GM19463 (cell line): ENCODE measurements around the gene ITGA5.

Experiments
- ATAC-seq: cut with Tn5 transposase; IDR thresholded peaks from one replicate; pipeline ENCODE4 v1.9.1; 2021; ENCODE audit warnings: mild to moderate bottlenecking, moderate library complexity; ENCODE audit not compliant: unreplicated experiment

Gene ITGA5

DNA sequence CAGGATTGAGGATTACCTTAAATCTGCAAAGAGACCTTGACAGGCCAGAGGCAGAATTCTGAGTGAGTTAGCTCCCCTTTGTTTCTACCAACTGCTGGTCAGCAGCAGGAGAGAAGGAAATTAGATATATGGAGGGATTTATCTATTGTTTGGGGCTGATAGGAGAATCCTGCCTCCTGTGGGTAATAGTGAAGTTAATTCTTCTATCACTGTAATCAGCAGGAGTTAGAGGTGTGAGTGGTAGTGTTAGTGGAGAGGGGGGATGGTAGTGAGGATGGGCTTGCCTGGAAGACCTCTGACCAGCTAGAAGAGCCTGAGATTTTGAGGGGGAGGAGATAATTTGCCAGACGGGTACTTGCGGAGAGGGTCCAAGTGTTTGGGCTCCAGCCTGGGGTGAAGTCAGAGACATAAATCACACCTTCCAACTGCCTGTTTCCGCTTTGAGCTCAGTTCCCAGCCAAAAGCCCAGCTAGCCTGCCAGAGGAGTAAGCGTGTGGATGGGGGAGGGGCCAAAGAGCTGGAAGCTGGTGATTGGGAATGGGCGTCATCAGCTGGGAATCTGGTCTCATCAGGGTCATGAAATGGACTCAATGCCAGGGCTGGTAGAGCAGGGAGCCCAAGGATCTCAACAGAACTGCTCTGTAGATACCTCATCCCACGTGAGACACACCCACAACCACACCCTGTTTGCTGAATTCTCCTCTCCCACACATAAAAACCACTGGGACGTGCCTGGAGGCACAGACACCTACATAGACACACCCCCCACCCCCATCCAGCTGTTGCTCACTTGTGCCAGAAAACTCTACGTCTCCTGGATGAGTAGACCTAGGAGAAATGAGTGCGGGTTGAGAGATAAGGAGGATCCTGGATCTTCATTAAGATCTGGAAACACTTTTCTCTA, 13.1 kb upstream of the ITGA5 start:
- no peak for ATAC-seq

DNA sequence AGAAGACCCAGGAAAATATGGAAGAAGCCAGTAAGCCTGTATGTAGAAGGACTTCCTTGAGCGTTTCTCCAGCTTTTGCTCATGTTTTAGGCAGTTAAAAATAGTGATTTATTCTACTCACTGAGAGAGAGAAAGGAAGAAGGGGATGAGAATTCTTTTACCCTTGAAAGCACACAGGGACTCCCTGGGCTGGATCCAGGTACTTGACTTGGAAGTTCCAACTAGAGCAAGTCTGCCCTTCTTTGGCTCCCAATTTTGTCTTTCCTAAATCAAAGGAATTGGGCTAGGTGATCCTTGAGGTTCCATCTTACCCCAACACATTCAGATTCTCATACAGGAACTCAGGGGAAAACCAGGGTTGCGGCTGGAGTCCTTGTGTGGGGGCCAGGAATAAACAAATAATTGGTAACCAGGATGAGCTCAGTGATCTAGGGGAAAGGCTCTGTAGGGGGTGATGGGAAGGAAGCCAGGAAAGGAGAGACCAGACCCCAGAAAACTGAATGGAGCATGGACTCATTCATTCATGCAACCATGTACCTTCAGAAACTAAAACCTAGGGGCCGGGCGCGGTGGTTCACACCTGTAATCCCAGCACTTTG, 11.5 kb upstream of the ITGA5 start:
- no peak for ATAC-seq

DNA sequence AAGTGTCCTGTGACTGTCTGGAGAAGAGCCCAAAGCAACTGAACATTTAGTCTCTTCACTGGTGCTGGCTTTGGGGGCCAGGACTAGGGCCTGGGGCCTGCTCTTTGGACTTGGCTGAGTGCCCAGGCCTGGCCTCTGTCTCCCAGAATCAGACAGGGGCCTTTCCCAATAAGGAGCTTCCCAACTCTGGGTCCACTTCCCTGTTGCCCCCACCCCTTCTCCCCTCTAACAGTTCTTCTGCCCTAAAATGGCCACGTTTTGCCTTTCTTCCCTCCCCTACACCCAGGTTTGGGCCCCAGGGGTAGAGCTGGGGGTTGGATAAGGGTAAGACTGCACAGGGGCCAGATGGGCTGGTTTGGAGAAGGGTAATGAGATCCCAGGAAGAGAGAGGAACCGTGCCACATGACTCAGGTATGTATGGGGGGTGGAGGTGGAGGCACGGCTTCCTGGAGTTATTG, 10.0 kb upstream of the ITGA5 start:
- no peak for ATAC-seq

DNA sequence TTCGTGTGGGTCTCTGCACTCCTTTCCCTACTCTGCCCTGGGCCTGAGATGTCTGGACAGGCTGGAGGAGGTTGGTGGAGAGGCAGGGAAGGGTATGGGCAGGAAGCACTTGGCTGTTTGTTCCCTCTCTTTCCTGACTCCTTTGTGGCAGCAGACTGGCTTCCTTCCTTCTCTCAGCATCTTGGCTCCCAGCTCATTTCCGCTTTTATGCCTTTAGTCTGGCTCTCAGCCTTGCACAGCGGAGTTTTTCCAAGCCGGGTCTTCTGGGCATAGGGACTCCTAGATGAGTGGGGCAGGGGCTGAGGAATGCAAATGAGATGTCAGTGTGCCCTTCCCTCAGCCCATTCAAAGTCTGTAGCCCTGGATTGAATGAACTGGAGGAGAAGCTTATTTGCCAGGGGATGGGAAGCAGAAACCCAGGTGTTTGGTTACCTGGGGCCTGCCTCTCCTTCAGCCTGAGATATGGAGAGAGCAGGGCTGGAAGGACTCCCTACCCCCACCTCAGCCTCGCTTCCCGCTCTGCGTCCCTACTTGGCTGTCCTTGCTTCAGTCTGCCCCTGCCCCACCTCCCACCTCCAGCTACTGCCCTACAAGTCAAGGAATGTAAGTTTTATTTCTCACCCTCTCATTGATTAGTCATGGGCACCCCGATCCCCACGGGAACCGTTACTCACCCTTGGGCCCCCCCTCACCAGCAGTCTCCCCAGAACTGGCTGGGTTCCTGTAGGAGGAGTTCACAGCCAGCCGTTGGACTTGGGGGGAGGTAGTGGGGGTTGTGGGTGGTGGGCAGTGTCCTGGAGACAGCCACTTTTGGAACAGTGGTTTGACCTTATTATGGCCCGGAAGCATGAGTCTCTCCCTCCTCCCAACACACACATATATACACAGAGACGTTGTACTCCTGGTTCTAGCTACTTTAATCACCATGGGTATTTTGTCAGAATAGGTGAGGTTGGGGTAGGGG, 9.3 kb upstream of the ITGA5 start:
- ATAC-seq = no peak

DNA sequence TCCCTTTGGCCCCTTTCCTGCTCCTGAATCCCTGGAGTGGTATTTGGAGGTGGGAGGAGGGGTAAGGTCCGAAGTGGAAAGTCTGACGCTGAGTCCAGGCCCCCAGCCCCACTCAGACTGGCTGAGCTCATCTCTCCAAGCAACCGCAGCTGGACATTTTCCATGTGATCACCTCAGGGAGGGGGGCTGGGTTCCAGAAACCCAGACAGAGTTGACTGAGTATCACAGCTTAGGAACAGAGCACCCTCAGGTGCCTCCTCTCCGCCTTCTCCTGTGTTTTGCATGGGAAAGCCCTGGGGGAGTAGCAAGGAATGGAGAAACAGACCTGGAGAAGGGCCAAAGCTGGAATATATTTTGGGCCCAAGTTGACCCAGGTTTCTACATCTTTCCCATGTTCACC, 8.0 kb upstream of the ITGA5 start:
- ATAC-seq = no peak

DNA sequence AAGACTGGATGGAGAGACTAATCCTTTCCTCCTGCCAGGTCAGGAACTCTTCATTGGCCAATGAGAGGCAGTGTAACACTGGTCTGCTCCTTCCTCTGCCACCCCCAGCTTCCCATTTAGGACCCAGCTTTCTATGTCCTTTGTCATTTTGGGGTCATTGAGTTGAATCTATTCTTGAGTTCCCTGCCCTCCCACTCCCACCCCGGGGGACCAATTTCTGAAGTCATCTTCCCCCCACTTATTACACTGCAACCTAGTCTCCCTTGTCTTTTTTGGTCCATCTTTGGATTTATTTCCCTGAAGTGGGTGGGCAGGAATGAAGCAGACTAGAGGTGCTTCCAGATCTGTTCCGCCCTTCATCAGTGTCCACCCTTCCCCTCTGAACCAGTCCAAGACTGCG, 7.6 kb upstream of the ITGA5 start:
- no peak for ATAC-seq

DNA sequence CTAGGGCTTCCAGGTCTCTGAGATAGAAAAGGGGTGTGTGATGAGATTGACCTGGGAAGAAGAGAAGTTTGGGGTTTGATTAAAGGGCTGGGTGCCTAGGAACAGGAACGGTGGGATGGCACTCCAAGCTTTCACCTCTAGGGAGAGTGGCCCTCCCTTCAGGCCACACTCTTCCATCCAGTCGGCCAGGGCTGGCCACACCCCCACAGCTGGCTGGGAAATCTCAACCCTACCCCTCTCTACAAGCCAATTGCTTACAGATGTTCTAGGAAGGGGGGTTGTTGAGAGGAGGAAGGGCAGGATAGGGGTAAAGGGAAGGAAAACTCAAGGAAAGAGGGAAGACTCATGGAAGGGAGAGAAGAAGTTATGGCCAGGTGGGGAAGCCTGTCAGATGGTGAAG, 6.6 kb upstream of the ITGA5 start:
- ATAC-seq = no peak

DNA sequence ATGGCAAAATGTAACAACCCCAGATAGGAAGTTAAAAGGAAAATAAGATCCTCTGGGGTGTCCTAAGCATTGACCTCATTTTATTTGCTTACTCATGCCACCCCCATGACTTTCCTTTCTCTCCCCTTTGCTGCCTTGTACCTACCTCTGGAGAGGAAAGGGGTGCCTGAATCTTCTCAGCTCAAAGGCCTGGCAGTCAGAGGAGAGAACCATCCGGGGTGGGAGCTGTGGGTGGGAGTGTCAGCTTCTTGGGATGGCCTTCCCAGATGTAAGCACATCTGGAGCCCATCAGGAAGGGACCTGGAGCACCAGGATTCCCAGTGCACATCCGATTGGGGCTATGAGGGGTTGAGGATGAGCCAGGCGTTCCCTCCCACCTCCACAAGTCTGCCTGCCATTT, 5.2 kb upstream of the ITGA5 start:
- ATAC-seq = no peak

DNA sequence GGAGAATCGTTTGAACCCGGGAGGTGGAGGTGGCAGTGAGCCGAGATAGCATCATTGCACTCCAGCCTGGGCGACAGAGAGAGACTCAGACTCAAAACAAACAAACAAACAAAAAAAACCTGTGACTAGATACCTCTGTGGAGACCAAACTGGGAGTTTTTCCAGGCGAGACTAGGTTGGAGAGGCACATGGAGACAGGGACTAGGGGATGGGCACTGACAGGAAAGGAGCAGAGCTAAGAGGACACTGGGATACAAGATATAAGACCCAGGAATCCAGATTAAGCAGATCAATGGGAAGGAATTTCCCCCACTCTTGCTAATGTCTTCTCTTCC, 4.7 kb upstream of the ITGA5 start:
- no peak for ATAC-seq

DNA sequence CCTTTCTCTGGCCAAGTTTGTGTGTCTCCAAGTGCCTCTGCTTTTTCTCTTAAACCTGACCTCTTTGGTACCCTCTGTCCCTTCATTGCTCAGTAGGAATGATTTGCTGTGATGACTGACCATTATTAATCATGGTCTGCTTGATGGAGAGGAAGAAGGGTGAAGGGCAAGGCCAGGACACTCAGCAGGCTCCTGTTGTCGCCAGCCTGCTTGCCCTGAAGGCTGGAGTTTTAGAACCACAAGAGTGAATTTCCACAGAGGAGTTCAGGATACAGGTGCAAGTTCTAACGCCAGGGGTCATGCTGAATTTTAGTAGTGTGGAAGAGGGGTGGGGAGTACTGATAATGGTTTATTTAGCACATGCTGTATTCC, 2.8 kb upstream of the ITGA5 start:
- no peak for ATAC-seq

DNA sequence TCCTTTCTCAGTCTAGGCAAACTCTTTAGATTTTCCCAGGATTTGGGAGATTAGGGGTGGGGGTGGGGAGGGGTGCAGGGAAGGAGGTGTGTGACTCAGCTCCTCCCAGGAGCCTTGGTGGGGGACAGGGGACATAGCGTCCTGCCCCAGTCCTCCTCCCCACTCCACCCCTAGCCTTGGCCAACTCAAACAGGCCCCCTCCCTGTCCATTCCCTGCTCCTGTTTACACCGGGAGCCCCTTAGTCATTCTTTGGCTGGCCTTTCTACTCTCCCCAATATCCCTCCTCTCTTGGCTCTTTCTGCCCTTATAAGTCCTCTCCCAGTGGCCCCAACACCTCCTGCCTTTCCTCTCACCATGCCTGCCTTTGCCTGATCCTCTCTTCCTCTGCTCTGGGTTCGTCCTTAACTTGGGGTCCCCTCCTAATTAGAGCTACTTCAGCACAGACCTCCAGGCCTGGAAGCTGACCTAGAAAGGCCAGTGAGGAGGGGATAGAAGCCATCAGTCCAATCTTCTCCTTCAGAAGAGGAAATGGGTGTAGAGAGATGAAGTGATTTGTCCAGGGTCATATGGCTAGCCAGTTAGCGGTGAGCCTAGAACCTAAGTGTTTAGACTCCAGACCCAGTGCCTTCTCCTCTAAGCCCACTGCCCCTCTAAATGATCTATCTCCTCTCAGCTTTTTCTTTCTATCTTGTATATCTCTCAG, 2.3 kb upstream of the ITGA5 start:
- ATAC-seq = no peak

DNA sequence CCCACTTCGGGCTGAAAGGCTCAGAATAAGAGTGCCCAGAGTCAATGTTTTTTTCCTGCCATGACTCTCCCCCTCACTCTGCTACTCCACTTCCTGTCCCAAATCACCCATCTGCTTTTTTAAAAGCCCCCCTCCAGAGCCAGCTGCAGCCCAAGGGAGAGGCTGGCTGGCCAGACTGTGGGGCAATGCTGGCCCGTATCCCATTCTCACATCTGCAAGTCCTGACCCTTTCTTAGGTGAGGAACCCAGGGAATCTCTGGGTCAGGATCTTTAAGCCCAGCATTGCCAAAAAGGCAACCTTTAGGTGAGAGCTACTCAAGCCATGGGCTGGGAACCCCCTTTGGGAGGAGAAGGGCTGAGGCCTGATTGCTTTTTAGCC, 1.7 kb upstream of the ITGA5 start:
- no peak for ATAC-seq

DNA sequence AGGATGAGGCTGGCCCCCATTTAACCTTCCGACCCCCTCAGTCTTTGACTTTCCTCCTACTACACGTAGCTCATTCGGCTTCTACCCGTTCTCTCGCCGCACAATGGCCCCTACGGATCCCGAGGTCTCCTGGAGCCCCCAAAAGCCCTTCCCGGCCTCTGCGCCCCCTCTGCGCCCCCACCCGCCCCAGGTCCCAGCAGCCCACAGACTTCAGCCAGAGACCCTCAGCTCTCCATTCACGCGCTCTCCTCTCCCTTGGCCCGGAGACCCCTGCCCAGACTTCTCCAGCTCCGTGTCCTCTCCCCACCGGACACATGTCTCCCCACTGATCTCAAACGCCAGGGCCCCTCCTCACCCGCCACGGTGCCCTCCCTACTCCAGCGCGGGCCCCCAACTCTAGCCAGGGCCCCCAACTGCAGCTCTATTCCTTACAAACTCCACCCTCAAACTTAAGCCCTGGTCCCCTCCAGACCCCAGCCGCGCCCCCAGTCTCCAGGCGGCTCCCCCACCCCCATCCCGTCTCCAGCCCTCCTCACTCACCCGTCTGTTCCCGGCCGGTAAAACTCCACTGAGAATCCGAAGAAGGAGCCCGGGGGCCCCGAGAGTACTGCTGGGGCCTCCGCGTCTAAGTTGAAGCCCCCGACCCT, 502 bp downstream of the ITGA5 start:
- no peak for ATAC-seq

DNA sequence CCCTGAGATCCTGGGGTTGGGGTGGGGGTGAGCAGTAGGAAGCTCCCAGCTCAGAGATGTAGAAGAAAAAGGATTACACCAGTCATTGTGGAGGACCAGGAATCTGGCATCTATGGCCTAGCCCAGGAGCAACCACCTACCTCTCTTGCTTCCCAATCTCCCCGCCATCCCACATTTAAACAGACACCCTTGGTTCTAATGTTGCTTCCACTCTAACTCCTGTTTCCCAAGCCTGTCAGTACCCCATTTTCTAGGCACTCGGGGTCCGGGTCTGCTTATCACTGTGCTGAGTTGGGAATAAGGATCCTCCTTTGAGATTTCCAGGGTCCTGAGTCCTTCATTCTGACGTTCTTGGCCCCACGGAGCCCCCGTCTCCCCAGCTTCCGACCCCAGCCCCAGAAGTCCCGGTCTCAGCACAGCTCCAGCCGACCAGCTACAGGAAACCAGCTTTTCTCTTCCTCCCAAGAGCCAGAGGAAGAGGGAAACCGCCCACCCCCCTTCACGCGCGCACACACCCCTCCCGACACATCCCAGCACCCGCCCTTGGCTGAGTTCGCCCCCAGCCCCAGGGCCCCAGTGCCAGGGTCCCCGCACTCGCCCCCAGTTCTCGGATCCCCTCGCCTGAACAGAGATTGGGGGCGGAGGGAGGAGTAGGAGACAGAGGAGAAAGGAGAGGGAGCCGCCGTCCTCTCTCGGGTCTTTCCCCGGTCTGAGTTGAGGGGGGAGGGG, 1.2 kb downstream of the ITGA5 start:
- no peak for ATAC-seq

DNA sequence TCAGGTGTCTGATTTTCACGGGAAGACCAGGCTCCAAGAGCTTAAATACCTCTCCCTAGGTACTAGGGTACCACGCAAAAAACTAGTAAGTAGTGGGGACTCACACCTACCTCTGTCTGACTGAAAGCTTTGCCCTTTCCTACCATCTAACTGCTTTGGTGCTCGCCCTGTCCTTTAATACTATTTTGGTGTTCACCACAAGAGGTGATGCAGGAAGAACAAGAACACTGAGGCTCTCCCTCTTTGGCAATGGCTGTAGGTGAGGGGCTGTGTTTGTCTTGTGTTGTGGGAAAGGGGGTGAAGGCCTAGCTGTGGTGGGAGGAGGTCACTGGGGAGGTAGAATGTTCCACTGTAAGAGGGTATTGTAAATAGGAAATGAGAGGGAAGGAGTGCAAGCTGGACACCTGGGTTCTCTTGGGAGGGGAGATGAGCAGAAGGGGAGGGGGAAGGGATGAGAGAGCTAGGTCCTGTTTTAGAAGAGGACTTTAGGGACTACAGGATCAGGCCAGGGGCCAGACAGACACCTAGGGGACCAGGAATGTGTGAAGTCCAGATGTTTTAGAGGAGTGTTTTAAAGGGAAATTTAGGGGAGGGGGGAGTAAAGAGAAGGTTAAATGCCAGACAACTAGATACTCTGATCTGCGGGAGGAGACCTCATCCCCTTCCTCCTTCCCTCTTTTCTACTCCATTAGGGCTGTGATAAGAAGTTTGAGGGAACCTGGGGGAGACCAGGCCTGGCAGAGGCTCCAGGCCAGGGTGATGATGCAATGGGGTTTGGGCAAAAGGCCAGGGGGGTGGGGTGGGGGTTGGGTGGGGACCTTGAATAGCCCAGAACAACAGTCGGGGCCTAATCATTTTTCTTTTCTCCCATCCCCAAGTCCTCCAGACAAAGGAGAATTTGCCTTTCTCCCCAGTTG, 2.1 kb downstream of the ITGA5 start:
- ATAC-seq = no peak

DNA sequence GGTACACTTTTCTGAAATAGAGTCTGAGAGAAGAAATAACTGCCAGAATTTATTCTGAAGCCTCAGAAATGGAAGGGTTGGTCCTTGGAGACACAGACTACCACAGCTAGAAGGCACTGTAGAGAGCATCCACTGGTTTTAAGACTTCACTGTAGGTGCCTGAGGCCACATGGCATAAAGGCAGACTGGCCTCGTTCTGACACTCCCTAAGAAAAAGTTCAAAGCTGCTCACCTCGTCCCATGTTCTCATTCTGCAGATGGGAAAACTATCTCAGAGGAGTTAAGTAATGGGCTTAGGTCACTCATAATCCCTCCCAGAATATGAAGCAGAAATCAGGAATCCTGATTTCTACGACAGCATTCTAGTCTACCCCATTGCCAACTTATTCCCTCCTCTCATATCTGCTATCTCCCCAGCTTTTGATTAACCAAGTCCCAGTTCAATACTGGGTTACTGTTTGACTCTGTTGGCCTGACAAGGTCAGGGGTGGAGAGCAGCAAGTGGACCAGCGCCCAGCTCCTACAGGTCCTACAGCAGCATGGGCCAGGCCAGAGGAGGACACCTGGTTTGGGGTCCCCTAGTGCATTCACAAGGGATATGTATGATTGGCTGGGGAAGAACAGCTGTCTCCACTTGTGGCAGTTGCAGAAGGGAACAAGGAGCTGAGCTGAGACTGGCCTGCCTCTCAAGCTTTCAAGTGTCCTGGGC, 3.7 kb downstream of the ITGA5 start:
- ATAC-seq = no peak

DNA sequence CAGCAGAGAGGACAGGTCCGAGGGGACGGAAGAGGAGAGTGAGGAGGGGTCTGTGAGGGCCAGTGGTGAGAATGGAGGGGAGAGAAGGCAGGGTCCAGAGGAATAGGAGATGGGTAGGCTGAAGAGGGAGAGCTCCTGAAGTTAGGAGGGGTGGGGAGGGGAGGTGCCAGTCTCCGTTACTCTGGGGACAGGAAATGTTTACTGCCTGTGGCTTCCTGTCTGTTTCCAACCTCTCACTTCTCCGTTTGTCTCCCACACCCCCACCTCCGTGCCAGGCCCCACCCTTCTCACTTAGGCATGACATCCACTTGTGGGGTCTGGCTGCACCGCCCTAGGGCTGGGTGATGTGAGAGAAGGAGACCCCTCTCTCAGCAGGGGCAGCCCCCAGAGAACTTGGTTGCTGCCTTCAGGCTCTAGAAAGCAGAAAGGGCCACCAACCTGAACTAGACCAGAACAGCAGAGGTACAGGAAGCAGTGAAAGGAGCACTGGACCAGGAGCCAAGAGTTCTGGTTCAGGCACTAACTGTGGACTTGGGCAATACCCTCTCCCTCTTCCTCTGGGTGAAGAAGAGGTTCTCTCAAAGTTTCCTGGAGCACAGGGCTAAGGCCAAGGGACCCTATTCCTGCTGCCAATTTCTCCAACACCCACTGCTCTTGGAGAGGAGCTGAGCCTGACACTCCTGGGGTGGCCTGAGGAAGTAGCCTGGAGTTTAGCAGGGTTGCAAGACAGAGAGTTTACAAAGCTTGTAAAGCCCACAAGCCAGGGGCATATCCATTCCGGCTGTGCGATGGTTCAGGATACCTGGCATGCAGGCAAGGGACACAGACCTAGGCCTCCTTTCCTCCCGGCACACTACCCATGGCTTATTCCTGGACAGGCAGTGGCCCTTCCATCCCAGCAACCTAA, 5.5 kb downstream of the ITGA5 start:
- ATAC-seq = peak; percentile 46
